Activated naive CD8-positive, alpha-beta T cell treated with anti-CD3 and anti-CD28 coated beads, Interleukin-2, amount 50 U/mL, for 16 hours (primary cell): ENCODE results near the gene FARS2.
"Not testable (repeated sequence)": the region's sequence is repeated elsewhere in the genome, so short reads cannot be mapped to it uniquely, and the experiment has no call there.

Source experiments
- DNase-seq: peaks from one replicate; pipeline ENCODE4 v3.0.0-alpha.2; 2020; ENCODE audit warnings: low read depth, low spot score

The FARS2 gene

GRCh38 chr6:5693225-5694145 lies 432.2 kb downstream of the FARS2 start:
- DNase-seq: no peak

GRCh38 chr6:5695260-5696245 lies 434.2 kb downstream of the FARS2 start:
- no peak for DNase-seq

- DNase-seq: no peak
Observed at GRCh38 chr6:5697508-5697907, 436.2 kb downstream of the FARS2 start.

- no peak for DNase-seq
Observed at GRCh38 chr6:5698318-5698717, 437.0 kb downstream of the FARS2 start.

GRCh38 chr6:5699064-5699463 lies 437.8 kb downstream of the FARS2 start:
- DNase-seq: not testable (repeated sequence)

GRCh38 chr6:5701174-5701573 lies 439.9 kb downstream of the FARS2 start:
- DNase-seq: no peak

- no peak for DNase-seq
Observed at GRCh38 chr6:5704708-5705107, 443.4 kb downstream of the FARS2 start.

- no peak for DNase-seq
Observed at GRCh38 chr6:5705252-5705651, 443.9 kb downstream of the FARS2 start.

- no peak for DNase-seq
Observed at GRCh38 chr6:5706124-5707033, 445.1 kb downstream of the FARS2 start.

GRCh38 chr6:5707281-5708045 lies 446.1 kb downstream of the FARS2 start:
- DNase-seq: no peak

GRCh38 chr6:5710516-5710915 lies 449.2 kb downstream of the FARS2 start:
- DNase-seq: no peak

- DNase-seq: no peak
Observed at GRCh38 chr6:5710936-5711335, 449.6 kb downstream of the FARS2 start.

- no peak for DNase-seq
Observed at GRCh38 chr6:5712349-5713215, 451.3 kb downstream of the FARS2 start.

- no peak for DNase-seq
Observed at GRCh38 chr6:5713519-5713918, 452.2 kb downstream of the FARS2 start.

- DNase-seq: no peak
Observed at GRCh38 chr6:5718231-5718947, 457.1 kb downstream of the FARS2 start.

- no peak for DNase-seq
Observed at GRCh38 chr6:5723841-5724691, 462.8 kb downstream of the FARS2 start.

- no peak for DNase-seq
Observed at GRCh38 chr6:5724911-5725310, 463.6 kb downstream of the FARS2 start.
